ENCODE measurements around the gene NUPR1. TPM values are rescaled to one million over a fixed set of nuclear protein-coding genes. Genes with fewer than 3 reads are reported as not detected.

NUPR1 gene
- total RNA-seq, 1 donor from 2014 or later: not detected

DNA sequence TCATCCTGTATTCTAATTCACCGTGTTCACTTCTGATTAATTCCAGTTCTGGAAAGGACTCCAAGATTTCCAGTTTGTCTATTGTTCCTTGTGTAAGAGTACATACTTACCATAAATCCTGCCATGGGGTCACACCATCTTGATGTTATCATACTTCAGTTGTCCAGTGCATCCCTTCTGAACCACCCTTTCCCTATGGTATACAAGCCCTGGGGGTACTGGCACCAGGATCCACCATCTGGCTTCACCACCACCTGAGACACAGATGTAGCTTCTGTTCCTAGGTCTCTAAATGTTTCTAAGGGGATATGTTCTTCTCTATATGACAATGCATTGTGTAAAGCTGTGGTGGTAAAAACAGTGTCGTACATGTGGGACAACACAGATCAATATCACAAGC is 36.2 kb upstream of the NUPR1 start:
- no peaks in the 10 kb centered on the region for H3K79me2 ChIP-seq (ENCODE audit: low read depth)
- H3K27ac ChIP-seq: no peak overlapping the region
- H3K9me3 ChIP-seq (ENCODE audit: low read depth): no peaks in the 10 kb centered on the region
- no peak for TF ChIP-seq EZH2 (IDR thresholded peaks at IDR 0.05)
- TF ChIP-seq EZH2phosphoT487 (IDR thresholded peaks at IDR 0.05): no peak
- TF ChIP-seq, protein P1, sequence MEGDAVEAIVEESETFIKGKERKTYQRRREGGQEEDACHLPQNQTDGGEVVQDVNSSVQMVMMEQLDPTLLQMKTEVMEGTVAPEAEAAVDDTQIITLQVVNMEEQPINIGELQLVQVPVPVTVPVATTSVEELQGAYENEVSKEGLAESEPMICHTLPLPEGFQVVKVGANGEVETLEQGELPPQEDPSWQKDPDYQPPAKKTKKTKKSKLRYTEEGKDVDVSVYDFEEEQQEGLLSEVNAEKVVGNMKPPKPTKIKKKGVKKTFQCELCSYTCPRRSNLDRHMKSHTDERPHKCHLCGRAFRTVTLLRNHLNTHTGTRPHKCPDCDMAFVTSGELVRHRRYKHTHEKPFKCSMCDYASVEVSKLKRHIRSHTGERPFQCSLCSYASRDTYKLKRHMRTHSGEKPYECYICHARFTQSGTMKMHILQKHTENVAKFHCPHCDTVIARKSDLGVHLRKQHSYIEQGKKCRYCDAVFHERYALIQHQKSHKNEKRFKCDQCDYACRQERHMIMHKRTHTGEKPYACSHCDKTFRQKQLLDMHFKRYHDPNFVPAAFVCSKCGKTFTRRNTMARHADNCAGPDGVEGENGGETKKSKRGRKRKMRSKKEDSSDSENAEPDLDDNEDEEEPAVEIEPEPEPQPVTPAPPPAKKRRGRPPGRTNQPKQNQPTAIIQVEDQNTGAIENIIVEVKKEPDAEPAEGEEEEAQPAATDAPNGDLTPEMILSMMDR (IDR thresholded peaks at IDR 0.05): no peak
- no peak overlapping the region for H2AFZ ChIP-seq (replicated peaks)
- H3K4me3 ChIP-seq: no peak overlapping the region
- no peak overlapping the region for H3K4me2 ChIP-seq
- no peaks in the 10 kb centered on the region for H3F3A ChIP-seq (ENCODE audit: low read depth)
- no peaks in the 10 kb centered on the region for H3K36me3 ChIP-seq
- Mint-ChIP-seq H3K36me3 (peaks cover 8% of the 10 kb centered on the region), H3K27me3 (ENCODE audit: insufficient read depth, low read depth) (peaks cover 9% of the 10 kb centered on the region), H3K9me3 (no peaks in the 10 kb centered on the region), H3K27ac (no peak overlapping the region), H3K4me3 (no peak overlapping the region), H3K4me1 (peaks cover 31% of the 10 kb centered on the region)
- peaks cover 15% of the 10 kb centered on the region for H4K20me1 ChIP-seq (ENCODE audit: low read depth)
- H3K4me1 ChIP-seq: peaks cover 22% of the 10 kb centered on the region
- no peaks in the 10 kb centered on the region for H3K27me3 ChIP-seq
- DNase-seq (ENCODE audit: low spot score): no peak
- no peak overlapping the region for H3K9ac ChIP-seq

- Histone ChIP-seq H3F3A (ENCODE audit: low read depth) (no peaks in the 10 kb centered on the region), H2AFZ (replicated peaks) (no peak overlapping the region), H3K36me3 (no peaks in the 10 kb centered on the region), H3K9me3 (ENCODE audit: low read depth) (no peaks in the 10 kb centered on the region), H3K27ac (no peak overlapping the region), H4K20me1 (ENCODE audit: low read depth) (peaks cover 15% of the 10 kb centered on the region), H3K27me3 (no peaks in the 10 kb centered on the region), H3K79me2 (ENCODE audit: low read depth) (no peaks in the 10 kb centered on the region), H3K4me2 (peak overlapping the region; percentile 48), H3K9ac (no peak overlapping the region), H3K4me3 (no peak overlapping the region), H3K4me1 (peaks cover 22% of the 10 kb centered on the region)
- Mint-ChIP-seq H3K4me3 (no peak overlapping the region), H3K9me3 (no peaks in the 10 kb centered on the region), H3K4me1 (peaks cover 31% of the 10 kb centered on the region), H3K27ac (peak overlapping the region; percentile 15), H3K27me3 (ENCODE audit: insufficient read depth, low read depth) (peaks cover 9% of the 10 kb centered on the region), H3K36me3 (peaks cover 8% of the 10 kb centered on the region)
- no peak for DNase-seq (ENCODE audit: low spot score)
- TF ChIP-seq, protein P1 (IDR thresholded peaks at IDR 0.05): no peak
- TF ChIP-seq EZH2phosphoT487 (IDR thresholded peaks at IDR 0.05): no peak
- no peak for TF ChIP-seq EZH2 (IDR thresholded peaks at IDR 0.05)
Measured at GRCh38 chr16:28573738-28574718, 35.3 kb upstream of the NUPR1 start.

GRCh38 chr16:28572696-28573510 is 34.1 kb upstream of the NUPR1 start:
- Mint-ChIP-seq H3K9me3 (no peaks in the 10 kb centered on the region), H3K27ac (peak overlapping the region; percentile 83), H3K4me3 (no peak overlapping the region), H3K36me3 (peaks cover 7% of the 10 kb centered on the region), H3K27me3 (ENCODE audit: insufficient read depth, low read depth) (peaks cover 9% of the 10 kb centered on the region), H3K4me1 (peaks cover 31% of the 10 kb centered on the region)
- Histone ChIP-seq H3K27ac (peak overlapping the region; percentile 33), H3K9me3 (ENCODE audit: low read depth) (no peaks in the 10 kb centered on the region), H3K79me2 (ENCODE audit: low read depth) (no peaks in the 10 kb centered on the region), H3K9ac (no peak overlapping the region), H4K20me1 (ENCODE audit: low read depth) (peaks cover 11% of the 10 kb centered on the region), H3K36me3 (no peaks in the 10 kb centered on the region), H2AFZ (replicated peaks) (no peak overlapping the region), H3K4me2 (peak overlapping the region; percentile 48), H3K4me1 (peaks cover 22% of the 10 kb centered on the region), H3K27me3 (no peaks in the 10 kb centered on the region), H3K4me3 (no peak overlapping the region), H3F3A (ENCODE audit: low read depth) (no peaks in the 10 kb centered on the region)
- DNase-seq (ENCODE audit: low spot score): peak; percentile 63
- TF ChIP-seq, protein P1 (IDR thresholded peaks at IDR 0.05): no peak
- TF ChIP-seq EZH2 (IDR thresholded peaks at IDR 0.05) (no peak), EZH2phosphoT487 (IDR thresholded peaks at IDR 0.05) (no peak)
